ENCODE data around the gene CACNB2.

- no peak for TF ChIP-seq CTCF (IDR thresholded peaks at IDR 0.05)
- TF ChIP-seq POLR2A (IDR thresholded peaks at IDR 0.05): no peak
Measured at GRCh38 chr10:18117276-18117675, 22.9 kb upstream of the CACNB2 start.
